K562 treated with DMSO at 1 percent for 4 hours (cell line): ENCODE measurements around the gene KIAA1958. TPM values are rescaled to one million over a fixed set of nuclear protein-coding genes. Genes with fewer than 3 reads are reported as not detected.

Experiments used
- total RNA-seq: library from RNA; unstranded; fragments of 300-600 nt; gene quantifications from 2 replicates; pipeline ENCODE4 v1.2.3, GENCODE V29; 2022; ENCODE audit not compliant: insufficient read depth

Gene KIAA1958
- total RNA-seq = 5.7 and 8.1 TPM in 2 replicates

GRCh38 chr9:112486221-112487007, at the start of gene KIAA1958:
Gene KIAA1958, plus strand, starts transcription at chr9:112486827. Its CDS starts 87,254 bp downstream, at chr9:112574081.

GRCh38 chr9:112717661-112718331, 231.2 kb downstream of the KIAA1958 start, which contains the start of gene INIP:
Gene INIP, minus strand, starts transcription at chr9:112718117. Its CDS starts 1,632 bp downstream, at chr9:112716485.

Other genes starting within 250 kb of the KIAA1958 start
- gene PTBP3, start 153.2 kb upstream of the KIAA1958 start, total RNA-seq = 23.4 and 29.4 TPM in 2 replicates
- 20.3 and 26.1 TPM in 2 replicates for gene HSDL2, start 106.7 kb upstream of the KIAA1958 start, total RNA-seq
- 21.6 and 28.8 TPM in 2 replicates for gene INIP, start 231.3 kb downstream of the KIAA1958 start, total RNA-seq